Measurements from ENCODE around the gene PTPRJ.

- TF ChIP-seq, protein P1, sequence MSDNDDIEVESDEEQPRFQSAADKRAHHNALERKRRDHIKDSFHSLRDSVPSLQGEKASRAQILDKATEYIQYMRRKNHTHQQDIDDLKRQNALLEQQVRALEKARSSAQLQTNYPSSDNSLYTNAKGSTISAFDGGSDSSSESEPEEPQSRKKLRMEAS (IDR thresholded peaks at IDR 0.05; ENCODE audit: low read depth, low read length) = no peak
- TF ChIP-seq CTCF (IDR thresholded peaks at IDR 0.05; ENCODE audit: low read depth, low read length) = no peak
These were observed 25.2 kb upstream of the PTPRJ start for GRCh38 chr11:47955061-47955755.
